ENCODE data around the gene SP7. TPM values are rescaled to one million over a fixed set of nuclear protein-coding genes. Genes with fewer than 3 reads are reported as not detected.

SP7 gene
- total and polyA plus RNA-seq, 12 donors, result not detected

DNA sequence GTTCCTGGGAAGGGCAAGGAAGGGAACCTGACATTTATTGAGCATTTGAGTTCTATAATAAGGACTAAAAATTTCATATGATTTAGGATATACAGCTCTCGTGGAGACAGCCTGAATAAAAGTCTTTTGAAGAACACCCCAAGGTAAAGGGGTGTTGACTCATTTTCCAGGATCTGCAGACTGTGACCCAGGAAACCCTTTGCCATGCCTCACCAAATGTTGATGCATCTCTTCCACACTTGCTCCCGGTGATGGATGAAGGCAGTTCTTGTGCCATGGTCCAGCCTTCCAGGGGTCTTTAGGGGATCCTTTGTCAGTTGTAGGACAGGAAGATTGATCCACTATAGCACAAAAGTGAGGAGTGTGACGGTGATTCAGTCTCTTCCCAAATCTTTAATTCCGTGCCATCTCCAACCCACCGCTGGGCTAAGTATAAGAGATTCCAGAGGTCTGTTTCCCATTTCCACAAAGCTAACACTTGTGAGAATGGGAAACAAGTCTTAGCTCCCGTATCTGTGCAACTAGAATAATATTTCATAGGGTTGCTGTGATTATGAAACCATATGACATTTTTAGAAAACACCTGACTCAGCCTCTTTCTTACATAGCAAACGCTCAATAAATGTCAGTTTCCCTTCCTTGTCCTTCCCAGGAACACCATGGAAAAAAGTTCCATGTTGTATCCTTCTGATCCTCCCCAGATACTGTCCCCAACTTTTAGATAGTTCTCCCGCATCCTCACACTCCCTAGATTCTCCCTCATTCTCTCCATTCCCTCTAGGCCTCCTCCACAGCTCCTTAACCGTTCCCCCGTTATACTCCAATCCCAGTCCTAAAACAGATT is 15.6 kb downstream of the SP7 start:
- Histone ChIP-seq H3K36me3 (peaks cover 0 to 40% (median 8%) of the 10 kb centered on the region in 9 donors), H3K27ac (peak overlapping the region; percentile 69 to 94 (median 86)), H3K4me3 (peak overlapping the region; percentile 26 to 79 (median 67)), H3K27me3 (peaks cover 0 to 2% (median 0%) of the 10 kb centered on the region in 7 donors), H3K4me1 (peaks cover 11 to 43% (median 32%) of the 10 kb centered on the region in 9 donors), H3K9me3 (no peaks in the 10 kb centered on the region)
- 37 to 42% methylated on average over 10 of the region's 10 CpGs for WGBS, 2 donors
- intact Hi-C loops (cut with DNase I), result loop anchor here in 3 of 10 donors (1.0 to 10.0 kb wide), 5 partner anchors 21 to 187 kb away; partner anchors contain the start of genes NPFF (in 2 of the 3), MYG1 (in 1 of the 3), SP1 (in 1 of the 3) and TARBP2 (in 1 of the 3)
- TF ChIP-seq, protein P1, sequence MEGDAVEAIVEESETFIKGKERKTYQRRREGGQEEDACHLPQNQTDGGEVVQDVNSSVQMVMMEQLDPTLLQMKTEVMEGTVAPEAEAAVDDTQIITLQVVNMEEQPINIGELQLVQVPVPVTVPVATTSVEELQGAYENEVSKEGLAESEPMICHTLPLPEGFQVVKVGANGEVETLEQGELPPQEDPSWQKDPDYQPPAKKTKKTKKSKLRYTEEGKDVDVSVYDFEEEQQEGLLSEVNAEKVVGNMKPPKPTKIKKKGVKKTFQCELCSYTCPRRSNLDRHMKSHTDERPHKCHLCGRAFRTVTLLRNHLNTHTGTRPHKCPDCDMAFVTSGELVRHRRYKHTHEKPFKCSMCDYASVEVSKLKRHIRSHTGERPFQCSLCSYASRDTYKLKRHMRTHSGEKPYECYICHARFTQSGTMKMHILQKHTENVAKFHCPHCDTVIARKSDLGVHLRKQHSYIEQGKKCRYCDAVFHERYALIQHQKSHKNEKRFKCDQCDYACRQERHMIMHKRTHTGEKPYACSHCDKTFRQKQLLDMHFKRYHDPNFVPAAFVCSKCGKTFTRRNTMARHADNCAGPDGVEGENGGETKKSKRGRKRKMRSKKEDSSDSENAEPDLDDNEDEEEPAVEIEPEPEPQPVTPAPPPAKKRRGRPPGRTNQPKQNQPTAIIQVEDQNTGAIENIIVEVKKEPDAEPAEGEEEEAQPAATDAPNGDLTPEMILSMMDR (IDR thresholded peaks at IDR 0.05), result no peak
- no peak for ATAC-seq
- no peak for DNase-seq

DNA sequence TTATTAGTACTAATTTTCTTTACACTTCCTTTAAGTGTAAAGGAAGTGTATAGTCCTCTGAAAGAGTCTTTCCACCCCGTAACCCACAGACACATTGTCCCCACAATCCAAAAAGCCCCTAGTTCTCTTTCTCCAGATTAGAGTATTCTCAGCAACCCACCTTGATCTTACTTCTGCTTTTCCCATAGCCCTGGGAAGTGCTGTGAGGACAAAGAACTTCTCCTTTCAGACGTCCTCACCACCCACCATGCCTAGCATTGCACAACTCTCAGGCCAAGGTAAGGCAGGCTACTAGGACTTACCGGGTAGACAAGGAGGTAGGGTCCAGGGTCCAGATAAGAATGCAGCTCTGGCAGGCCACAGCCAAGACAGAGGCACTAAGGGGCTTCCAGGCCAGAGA is 22.2 kb downstream of the SP7 start:
- peaks cover 0 to 94% (median 33%) of the 10 kb centered on the region in 9 donors for H3K36me3 ChIP-seq
- no peak overlapping the region for H3K4me3 ChIP-seq
- 57 to 61% methylated on average over 3 of the region's 3 CpGs for WGBS, 2 donors
- TF ChIP-seq, protein P1 (IDR thresholded peaks at IDR 0.05), result no peak
- no peaks in the 10 kb centered on the region for H3K9me3 ChIP-seq
- DNase-seq (no peak), ATAC-seq (no peak)
- H3K27me3 ChIP-seq, result no peaks in the 10 kb centered on the region
- intact Hi-C loops (cut with DNase I), result no loop called here
- H3K4me1 ChIP-seq, result no peaks in the 10 kb centered on the region
- no peak overlapping the region for H3K27ac ChIP-seq

DNA sequence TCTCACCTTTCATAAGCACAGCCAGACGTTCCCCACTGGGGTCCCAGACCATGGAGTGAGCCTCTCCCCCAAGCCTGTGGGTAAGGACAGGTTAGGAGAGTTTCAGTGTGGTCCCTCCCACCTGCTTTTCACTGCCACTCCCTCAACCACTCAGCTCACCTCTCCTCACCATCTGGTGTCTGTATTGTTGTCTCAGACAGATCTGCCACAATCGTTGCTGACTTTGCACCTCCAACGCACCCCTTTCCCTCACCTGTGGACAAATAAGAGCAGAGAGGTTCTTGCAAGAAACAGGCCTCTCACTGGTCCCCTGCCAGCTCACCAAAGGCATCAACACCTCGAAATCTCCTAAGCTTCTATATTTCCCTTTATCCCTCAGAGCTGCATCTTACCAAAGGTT is 27.9 kb downstream of the SP7 start:
- no peaks in the 10 kb centered on the region for H3K9me3 ChIP-seq
- no peak for DNase-seq
- 70 to 81% methylated on average over 4 of the region's 4 CpGs for WGBS, 2 donors
- no peak overlapping the region for H3K4me3 ChIP-seq
- H3K27ac ChIP-seq, result no peak overlapping the region
- TF ChIP-seq, protein P1 (IDR thresholded peaks at IDR 0.05), result no peak
- peaks cover 0 to 3% (median 0%) of the 10 kb centered on the region in 9 donors for H3K4me1 ChIP-seq
- H3K36me3 ChIP-seq, result peaks cover 0 to 94% (median 51%) of the 10 kb centered on the region in 9 donors
- ATAC-seq, result no peak
- intact Hi-C loops (cut with DNase I), result no loop called here
- H3K27me3 ChIP-seq, result no peaks in the 10 kb centered on the region

DNA sequence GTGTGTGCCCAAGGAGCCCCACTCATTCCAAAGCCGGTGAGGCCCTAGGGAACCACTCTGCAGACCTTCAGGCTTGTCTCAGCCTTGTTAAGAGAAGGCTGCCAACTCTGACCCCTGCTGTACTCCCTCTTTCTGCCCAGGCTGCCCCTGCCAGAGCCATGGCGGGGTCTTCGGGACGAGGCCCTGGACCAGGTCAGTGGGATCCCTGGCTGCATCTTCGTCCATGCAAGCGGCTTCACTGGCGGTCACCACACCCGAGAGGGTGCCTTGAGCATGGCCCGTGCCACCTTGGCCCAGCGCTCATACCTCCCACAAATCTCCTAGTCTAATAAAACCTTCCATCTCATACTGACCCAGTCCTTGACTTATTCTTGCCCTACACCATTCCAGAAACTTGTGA is 29.3 kb downstream of the SP7 start:
- no peak overlapping the region for H3K4me3 ChIP-seq
- no peak overlapping the region for H3K27ac ChIP-seq
- no peaks in the 10 kb centered on the region for H3K9me3 ChIP-seq
- WGBS, 2 donors, result 94 to 95% methylated on average over 10 of the region's 10 CpGs
- DNase-seq, result no peak
- no peaks in the 10 kb centered on the region for H3K27me3 ChIP-seq
- peaks cover 0 to 13% (median 6%) of the 10 kb centered on the region in 9 donors for H3K4me1 ChIP-seq
- ATAC-seq, result no peak
- TF ChIP-seq, protein P1 (IDR thresholded peaks at IDR 0.05), result no peak
- peaks cover 0 to 96% (median 60%) of the 10 kb centered on the region in 9 donors for H3K36me3 ChIP-seq
- intact Hi-C loops (cut with DNase I), result no loop called here
